GM20431 (cell line): Measurements from ENCODE around the gene BLZF1.
"Not testable (repeated sequence)": the region's sequence is repeated elsewhere in the genome, so short reads cannot be mapped to it uniquely, and the experiment has no call there.

Experiments used
- in situ Hi-C: fragments of 300-500 bp; cut with MseI, MboI; formaldehyde crosslinking; loops from one replicate; pipeline ENCODE4 v1.15.0; 2020; ENCODE audit warnings: low sequenced_read_pairs; ENCODE audit not compliant: unreplicated experiment

Gene BLZF1

GRCh38 chr1:169347688-169348382 lies 20.2 kb upstream of the BLZF1 start:
- in situ Hi-C loops = loop anchor here (25.0 kb wide), 1 partner anchor 736 kb away; no protein-coding TSS in a partner anchor

GRCh38 chr1:169348383-169349036 lies 19.5 kb upstream of the BLZF1 start:
- in situ Hi-C loops = loop anchor here (25.0 kb wide), 1 partner anchor 736 kb away; no protein-coding TSS in a partner anchor

- in situ Hi-C loops = loop anchor here (25.0 kb wide), 1 partner anchor 923 kb away; no protein-coding TSS in a partner anchor
These were observed 7.6 kb upstream of the BLZF1 start for GRCh38 chr1:169360415-169360814.

DNA sequence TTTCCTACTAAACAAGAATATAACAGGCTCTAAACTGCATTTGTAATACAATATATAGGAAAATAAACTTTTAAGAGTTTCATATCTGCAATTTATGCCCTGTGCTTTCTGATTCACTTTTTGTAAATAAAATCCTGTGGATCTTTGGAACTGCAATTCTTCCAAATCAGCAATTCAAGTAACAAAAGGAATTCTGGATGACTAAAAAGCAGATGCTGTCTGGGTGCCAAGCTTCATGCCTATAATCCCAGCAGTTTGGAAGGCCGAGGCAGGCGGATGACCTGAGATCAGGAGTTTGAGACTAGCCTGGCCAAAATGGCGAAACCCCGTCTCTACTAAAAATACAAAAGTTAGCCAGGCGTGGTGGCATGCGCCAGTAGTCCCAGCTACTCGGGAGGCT lies 6.7 kb upstream of the BLZF1 start:
- in situ Hi-C loops = loop anchor here (25.0 kb wide), 1 partner anchor 924 kb away; no protein-coding TSS in a partner anchor

GRCh38 chr1:169363046-169363730 lies 4.8 kb upstream of the BLZF1 start:
- in situ Hi-C loops = loop anchor here (25.0 kb wide), 1 partner anchor 926 kb away; no protein-coding TSS in a partner anchor

- in situ Hi-C loops = loop anchor here (25.0 kb wide), 1 partner anchor 928 kb away; no protein-coding TSS in a partner anchor
These were observed 3.0 kb upstream of the BLZF1 start for GRCh38 chr1:169364948-169365347.

DNA sequence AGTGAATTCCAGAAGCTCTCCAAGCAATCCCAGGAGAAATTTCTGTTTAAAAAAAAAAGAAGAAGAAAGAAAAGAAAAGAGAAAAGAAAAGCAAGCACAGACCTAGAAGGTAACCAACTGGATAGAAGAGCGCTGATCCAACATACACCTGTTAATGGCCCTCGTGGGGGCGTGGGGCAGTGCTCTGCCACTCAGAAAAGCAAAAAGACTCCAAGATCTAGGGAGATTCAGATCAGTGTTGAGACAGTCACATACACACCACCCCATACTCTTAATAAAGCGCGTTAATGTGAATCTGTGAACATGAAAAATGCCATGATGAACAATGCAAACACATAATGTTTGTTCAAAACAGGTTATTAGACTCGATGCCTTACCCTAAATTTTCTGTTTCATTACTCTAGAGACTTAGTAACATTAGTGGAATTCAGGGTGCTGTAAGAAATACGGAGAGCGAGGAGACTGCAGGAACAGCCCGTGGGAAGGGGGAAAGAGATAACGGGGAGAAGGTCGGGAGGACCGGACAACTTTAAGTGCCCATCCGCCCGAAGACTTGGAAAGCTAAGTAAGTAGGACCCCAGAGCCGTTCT lies 804 bp upstream of the BLZF1 start:
- in situ Hi-C loops = loop anchor here (25.0 kb wide), 1 partner anchor 930 kb away; no protein-coding TSS in a partner anchor

DNA sequence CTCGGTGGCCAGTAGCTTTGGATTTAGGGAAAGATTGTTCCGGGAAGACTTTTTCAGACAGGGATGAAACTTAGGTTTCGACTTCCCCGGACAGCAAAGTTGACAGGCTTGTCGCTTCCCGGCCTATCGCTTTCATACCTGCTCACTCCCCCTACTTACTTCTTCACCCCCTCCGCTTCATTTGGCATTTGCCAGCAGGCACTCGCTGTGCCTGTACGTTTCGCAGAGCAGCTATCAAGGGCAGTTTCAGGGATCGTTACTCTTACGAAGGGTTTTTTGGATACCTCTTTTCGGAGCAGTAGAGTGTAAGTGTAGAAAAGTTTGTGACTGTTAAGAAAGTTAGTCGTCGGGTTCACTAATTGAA lies 393 bp downstream of the BLZF1 start:
- in situ Hi-C loops = loop anchor here (25.0 kb wide), 1 partner anchor 931 kb away; no protein-coding TSS in a partner anchor

- in situ Hi-C loops = loop anchor here (25.0 kb wide), 1 partner anchor 934 kb away; no protein-coding TSS in a partner anchor
These were observed 3.4 kb downstream of the BLZF1 start for GRCh38 chr1:169371404-169371803.

DNA sequence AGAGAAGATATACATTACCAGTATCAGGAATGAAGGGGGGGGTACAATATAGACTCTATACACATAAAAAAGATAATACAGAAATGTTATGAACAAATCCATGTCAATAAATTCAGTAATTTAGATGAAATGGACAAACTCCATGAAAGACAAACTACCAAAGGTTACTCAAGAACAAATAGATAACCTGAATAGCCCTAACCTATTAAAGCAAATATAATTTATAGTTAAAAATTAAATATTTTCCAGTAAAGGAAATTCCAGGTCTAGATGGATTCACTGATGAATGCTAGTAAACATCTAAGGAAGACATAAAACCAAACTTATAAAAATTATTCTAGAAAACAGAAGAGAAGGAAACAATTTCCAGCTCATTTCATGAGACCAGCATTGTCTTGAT lies 13.2 kb downstream of the BLZF1 start:
- in situ Hi-C loops = no loop called here

DNA sequence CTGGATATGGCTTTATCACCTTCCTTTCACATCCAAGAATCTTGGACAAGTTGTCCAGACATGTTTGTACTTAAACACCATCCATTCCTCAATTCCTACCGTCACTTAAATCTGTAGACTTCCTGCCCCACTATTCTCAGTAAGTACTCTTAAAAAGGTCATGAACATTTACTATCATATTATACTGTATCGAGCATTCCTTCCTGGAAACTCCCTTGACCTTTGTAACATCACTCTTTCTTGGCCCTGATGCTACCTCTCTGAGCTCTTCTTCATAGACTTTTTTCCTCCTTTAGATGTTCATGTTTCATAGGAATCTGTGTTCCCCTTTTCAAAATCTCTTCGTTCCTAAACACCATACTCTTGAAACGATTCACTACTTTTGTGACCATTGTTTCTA lies 15.5 kb downstream of the BLZF1 start:
- in situ Hi-C loops = no loop called here

DNA sequence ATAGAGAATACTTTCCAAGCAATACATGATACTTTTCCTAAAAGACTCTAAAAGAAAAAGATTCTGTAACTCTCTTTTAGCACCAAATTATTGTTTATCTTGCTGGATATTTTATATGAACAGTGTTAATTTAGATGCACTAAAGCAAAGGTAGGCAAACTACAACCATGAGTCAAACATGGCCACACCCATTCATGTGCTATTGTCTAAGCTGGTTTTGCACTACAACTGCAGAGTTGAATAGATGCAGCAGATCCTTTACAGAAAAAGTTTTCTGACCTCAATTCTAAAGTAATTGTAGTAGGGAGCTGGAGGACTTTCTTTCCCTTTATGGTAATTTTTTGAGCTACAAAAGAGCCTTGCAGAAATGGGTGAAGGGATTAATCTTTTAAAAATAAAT lies 19.4 kb downstream of the BLZF1 start:
- in situ Hi-C loops = no loop called here

- in situ Hi-C loops = no loop called here
These were observed 22.3 kb downstream of the BLZF1 start for GRCh38 chr1:169390303-169390702.

- in situ Hi-C loops = no loop called here
These were observed 24.4 kb downstream of the BLZF1 start for GRCh38 chr1:169392406-169392805.

- in situ Hi-C loops = no loop called here
These were observed 28.0 kb downstream of the BLZF1 start for GRCh38 chr1:169395955-169396354.

DNA sequence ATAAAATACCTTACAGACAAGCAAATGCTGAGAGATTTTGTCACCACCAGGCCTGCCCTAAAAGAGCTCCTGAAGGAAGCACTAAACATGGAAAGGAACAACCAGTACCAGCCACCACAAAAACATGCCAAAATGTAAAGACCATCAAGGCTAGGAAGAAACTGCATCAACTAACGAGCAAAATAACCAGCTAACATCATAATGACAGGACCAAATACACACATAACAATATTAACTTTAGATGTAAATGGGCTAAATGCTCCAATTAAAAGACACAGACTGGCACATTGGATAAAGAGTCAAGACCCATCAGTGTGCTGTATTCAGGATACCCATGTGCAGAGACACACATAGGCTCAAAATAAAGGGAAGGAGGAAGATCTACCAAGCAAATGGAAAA lies 34.6 kb downstream of the BLZF1 start:
- in situ Hi-C loops = not testable (repeated sequence)

- in situ Hi-C loops = not testable (repeated sequence)
These were observed 40.3 kb downstream of the BLZF1 start for GRCh38 chr1:169408340-169408739.

DNA sequence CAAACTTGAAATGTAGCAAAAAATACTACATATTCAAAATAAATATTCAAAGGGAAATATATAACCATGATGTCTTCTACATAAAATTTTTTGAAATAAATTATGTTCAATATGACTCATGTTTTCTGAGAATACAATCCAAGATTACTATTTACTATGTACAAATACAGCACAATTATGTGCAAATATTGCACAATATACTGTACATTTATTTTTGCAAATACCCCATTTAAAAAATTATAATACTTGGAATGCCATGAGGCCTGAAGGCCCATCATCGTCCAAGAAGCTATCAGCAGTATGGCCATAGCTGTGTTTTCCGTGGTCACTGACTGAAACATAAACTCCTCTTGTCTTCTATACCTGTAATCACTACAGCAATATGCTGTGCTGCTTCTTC lies 47.0 kb downstream of the BLZF1 start:
- in situ Hi-C loops = no loop called here

DNA sequence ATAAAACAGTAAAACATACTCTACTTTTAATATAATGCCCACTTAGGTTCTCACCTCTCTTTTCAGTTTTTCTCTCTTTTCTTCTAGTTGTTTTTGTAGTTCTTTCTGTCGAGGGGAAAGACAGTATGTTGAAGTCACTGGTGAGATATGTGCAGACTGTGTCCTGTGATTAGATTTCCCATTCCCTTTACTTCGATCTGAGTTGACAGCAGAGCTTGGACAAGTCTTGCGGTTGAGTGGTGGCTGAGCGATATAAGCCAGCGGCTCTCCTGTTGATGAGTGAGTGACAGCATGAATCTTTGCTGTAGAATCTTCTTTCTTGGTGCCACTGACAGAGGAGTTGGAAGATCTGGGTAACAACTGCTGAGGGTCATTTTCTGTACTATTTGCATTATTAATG lies 53.3 kb downstream of the BLZF1 start:
- in situ Hi-C loops = no loop called here

DNA sequence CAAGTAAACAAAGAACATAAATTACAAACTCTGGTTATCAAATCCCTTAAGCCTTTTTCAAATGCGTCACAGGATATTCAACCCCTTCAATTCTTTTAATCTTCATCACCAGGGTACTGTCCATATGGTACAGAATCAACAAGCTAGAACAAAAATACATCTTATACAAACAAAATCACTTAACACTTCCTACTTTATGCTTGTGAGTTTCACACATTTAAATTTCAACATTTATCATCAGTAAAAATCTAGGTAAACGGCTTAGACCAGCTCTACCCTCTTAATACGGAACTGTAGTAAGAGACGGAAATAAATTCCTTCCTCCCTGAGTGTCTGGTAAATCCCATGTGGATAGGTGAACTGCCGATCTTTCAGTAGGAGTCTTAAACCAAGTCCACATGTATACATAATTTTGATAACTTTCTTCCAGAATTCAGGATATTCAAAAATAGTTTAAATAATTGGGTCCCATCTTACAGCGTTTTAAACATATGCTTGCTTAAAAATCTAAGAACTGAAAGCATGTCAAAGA lies 58.2 kb downstream of the BLZF1 start:
- in situ Hi-C loops = no loop called here
